ENCODE measurements around the gene PCDHA10.

The PCDHA10 gene

DNA sequence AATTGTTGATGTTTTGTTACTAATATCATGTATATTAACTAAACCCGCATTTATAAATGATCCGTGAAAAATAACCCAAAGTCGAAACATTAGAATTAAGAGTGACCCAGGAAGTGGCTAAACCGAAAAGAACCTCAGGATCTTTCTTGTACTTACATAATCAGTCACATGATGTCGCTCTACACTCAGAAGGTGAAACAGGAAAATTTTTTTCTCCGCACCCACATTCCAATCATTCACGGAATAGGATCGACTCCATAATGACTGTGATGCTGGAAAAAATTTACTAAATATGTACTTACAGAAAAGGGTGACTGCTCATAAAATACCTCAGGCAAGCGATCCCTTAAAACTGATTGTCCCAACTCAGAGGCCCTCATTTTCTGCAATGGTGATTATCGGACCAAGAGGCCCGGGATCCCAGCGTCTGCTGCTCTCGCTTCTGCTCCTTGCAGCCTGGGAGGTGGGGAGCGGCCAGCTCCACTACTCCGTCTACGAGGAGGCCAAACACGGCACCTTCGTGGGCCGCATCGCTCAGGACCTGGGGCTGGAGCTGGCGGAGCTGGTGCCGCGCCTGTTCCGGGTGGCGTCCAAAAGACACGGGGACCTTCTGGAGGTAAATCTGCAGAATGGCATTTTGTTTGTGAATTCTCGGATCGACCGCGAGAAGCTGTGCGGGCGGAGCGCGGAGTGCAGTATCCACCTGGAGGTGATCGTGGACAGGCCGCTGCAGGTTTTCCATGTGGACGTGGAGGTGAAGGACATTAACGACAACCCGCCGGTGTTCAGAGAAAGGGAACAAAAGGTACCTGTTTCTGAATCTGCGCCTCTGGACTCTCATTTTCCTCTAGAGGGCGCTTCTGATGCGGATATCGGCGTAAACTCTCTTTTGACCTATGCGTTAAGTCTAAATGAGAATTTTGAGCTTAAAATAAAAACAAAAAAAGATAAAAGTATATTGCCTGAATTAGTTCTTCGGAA lies 19.7 kb downstream of the PCDHA10 start, which contains the start of gene PCDHA12:
Gene PCDHA12, plus strand, starts transcription at position 224 of the 981 bp plus-strand sequence. Its CDS starts 165 bp downstream, at position 389.
- TF ChIP-seq GATA3 (IDR thresholded peaks at IDR 0.05; ENCODE audit: low read depth, low read length) (no peak), GATA2 (IDR thresholded peaks at IDR 0.05; ENCODE audit: low read depth, low read length) (no peak)

- TF ChIP-seq GATA3 (IDR thresholded peaks at IDR 0.05; ENCODE audit: low read depth, low read length) = no peak
Observed at GRCh38 chr5:140877262-140877581, 21.5 kb downstream of the PCDHA10 start.

GRCh38 chr5:140881889-140882590 lies 26.3 kb downstream of the PCDHA10 start, which contains the start of gene PCDHA13:
Gene PCDHA13 (plus strand): TSS chr5:140882124. CDS start chr5:140882269, 145 bp downstream.
- no peak for TF ChIP-seq GATA2 (IDR thresholded peaks at IDR 0.05; ENCODE audit: low read depth, low read length)
- no peak for TF ChIP-seq GATA3 (IDR thresholded peaks at IDR 0.05; ENCODE audit: low read depth, low read length)

DNA sequence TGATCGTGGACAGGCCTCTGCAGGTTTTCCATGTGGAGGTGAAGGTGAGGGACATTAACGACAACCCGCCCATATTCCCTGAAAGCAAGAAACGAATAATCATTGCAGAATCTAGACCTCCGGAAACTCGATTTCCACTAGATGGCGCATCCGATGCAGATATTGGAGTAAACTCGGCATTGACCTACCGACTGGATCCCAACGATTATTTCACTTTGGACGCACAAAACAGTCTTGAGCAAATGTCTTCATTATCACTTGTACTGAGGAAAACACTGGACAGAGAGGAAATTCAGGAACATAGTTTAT lies 26.8 kb downstream of the PCDHA10 start:
- TF ChIP-seq GATA3 (IDR thresholded peaks at IDR 0.05; ENCODE audit: low read depth, low read length) = no peak
- TF ChIP-seq GATA2 (IDR thresholded peaks at IDR 0.05; ENCODE audit: low read depth, low read length) = no peak

DNA sequence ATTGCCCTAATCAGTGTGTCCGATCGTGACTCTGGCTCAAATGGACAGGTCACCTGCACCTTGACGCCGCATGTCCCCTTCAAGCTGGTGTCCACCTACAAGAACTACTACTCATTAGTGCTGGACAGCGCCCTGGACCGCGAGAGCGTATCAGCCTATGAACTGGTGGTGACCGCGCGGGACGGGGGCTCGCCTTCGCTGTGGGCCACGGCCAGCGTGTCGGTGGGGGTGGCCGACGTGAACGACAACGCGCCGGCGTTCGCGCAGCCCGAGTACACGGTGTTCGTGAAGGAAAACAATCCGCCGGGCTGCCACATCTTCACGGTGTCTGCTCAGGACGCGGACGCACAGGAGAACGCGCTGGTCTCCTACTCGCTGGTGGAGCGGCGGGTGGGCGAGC lies 27.7 kb downstream of the PCDHA10 start:
- no peak for TF ChIP-seq GATA2 (IDR thresholded peaks at IDR 0.05; ENCODE audit: low read depth, low read length)
- no peak for TF ChIP-seq GATA3 (IDR thresholded peaks at IDR 0.05; ENCODE audit: low read depth, low read length)

GRCh38 chr5:140883927-140884697 lies 28.4 kb downstream of the PCDHA10 start:
- TF ChIP-seq GATA2 (IDR thresholded peaks at IDR 0.05; ENCODE audit: low read depth, low read length) (no peak), GATA3 (IDR thresholded peaks at IDR 0.05; ENCODE audit: low read depth, low read length) (no peak)

DNA sequence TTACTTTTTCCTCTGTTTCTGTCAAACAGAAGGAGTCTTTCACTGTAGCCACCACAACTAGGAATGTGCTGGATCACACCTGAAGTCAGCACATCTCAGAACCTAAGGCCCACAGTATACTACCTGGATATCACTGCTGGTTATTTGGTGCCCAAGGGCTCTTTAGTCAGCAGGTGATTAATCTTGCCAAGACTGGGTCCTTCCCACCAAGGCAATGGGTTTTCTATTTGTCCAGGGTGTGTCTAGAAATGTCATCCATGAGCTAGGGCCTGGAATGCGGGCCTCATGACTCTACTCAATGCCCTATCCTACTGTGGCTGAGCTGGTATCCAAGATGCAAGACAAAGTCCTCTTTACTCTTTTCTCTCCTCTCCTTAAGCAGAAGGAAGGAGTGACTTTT lies 60.6 kb downstream of the PCDHA10 start:
- TF ChIP-seq GATA2 (IDR thresholded peaks at IDR 0.05; ENCODE audit: low read depth, low read length) (no peak), GATA3 (IDR thresholded peaks at IDR 0.05; ENCODE audit: low read depth, low read length) (no peak)

All from SH-SY5Y (cell line).